Ishikawa (cell line): Measurements from ENCODE around the gene ANXA2.
A peak's percentile ranks its signal among the peaks of the same experiment; 100 is the strongest.

Experiments
- CEBPB ChIP-seq: IDR thresholded peaks from 2 replicates; pipeline ENCODE4 v1.6.1; 2012
- CREB1 ChIP-seq: IDR thresholded peaks from 2 replicates; pipeline ENCODE4 v1.6.1; 2012; ENCODE audit warnings: low read depth
- EP300 ChIP-seq: IDR thresholded peaks from 2 replicates; pipeline ENCODE4 v1.6.1; 2012; ENCODE audit warnings: borderline replicate concordance
- FOXM1 ChIP-seq: IDR thresholded peaks from 2 replicates; pipeline ENCODE4 v1.6.1; 2012; ENCODE audit warnings: low read depth, borderline replicate concordance
- MAX ChIP-seq: IDR thresholded peaks from 2 replicates; pipeline ENCODE4 v1.6.1; 2012
- RAD21 ChIP-seq: IDR thresholded peaks from 2 replicates; pipeline ENCODE4 v1.6.1; 2012; ENCODE audit warnings: low read depth
- TAF1 ChIP-seq: IDR thresholded peaks from 2 replicates; pipeline ENCODE4 v1.6.1; 2012; ENCODE audit warnings: low read depth, mild to moderate bottlenecking
- TCF12 ChIP-seq: IDR thresholded peaks from 2 replicates; pipeline ENCODE4 v1.6.1; 2012; ENCODE audit warnings: low read depth
- YY1 ChIP-seq: IDR thresholded peaks from 2 replicates; pipeline ENCODE4 v1.6.1; 2012; ENCODE audit warnings: low read depth
- ZBTB7A ChIP-seq: IDR thresholded peaks from 2 replicates; pipeline ENCODE4 v1.6.1; 2012; ENCODE audit warnings: low read depth
- TF ChIP-seq, protein P1 (sequence below): IDR thresholded peaks from 2 replicates; pipeline ENCODE4 v1.6.1; 2012
- TF ChIP-seq, protein P2 (sequence below): IDR thresholded peaks from 2 replicates; pipeline ENCODE4 v1.6.1; 2012; ENCODE audit warnings: low read depth, mild to moderate bottlenecking

GRCh38 chr15:60408463-60408981 is 10.7 kb upstream of the ANXA2 start:
- TF ChIP-seq YY1 (no peak; the same call in 1 of the 2 replicates), RAD21 (no peak), TAF1 (no peak), MAX (no peak), FOXM1 (peak; percentile 92), CEBPB (peak; percentile 96), TCF12 (peak; percentile 55), CREB1 (no peak), EP300 (peak; percentile 77; the same call in 1 of the 2 replicates), ZBTB7A (no peak)
- TF ChIP-seq, protein P1, sequence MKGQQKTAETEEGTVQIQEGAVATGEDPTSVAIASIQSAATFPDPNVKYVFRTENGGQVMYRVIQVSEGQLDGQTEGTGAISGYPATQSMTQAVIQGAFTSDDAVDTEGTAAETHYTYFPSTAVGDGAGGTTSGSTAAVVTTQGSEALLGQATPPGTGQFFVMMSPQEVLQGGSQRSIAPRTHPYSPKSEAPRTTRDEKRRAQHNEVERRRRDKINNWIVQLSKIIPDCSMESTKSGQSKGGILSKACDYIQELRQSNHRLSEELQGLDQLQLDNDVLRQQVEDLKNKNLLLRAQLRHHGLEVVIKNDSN, result no peak
- TF ChIP-seq, protein P2, sequence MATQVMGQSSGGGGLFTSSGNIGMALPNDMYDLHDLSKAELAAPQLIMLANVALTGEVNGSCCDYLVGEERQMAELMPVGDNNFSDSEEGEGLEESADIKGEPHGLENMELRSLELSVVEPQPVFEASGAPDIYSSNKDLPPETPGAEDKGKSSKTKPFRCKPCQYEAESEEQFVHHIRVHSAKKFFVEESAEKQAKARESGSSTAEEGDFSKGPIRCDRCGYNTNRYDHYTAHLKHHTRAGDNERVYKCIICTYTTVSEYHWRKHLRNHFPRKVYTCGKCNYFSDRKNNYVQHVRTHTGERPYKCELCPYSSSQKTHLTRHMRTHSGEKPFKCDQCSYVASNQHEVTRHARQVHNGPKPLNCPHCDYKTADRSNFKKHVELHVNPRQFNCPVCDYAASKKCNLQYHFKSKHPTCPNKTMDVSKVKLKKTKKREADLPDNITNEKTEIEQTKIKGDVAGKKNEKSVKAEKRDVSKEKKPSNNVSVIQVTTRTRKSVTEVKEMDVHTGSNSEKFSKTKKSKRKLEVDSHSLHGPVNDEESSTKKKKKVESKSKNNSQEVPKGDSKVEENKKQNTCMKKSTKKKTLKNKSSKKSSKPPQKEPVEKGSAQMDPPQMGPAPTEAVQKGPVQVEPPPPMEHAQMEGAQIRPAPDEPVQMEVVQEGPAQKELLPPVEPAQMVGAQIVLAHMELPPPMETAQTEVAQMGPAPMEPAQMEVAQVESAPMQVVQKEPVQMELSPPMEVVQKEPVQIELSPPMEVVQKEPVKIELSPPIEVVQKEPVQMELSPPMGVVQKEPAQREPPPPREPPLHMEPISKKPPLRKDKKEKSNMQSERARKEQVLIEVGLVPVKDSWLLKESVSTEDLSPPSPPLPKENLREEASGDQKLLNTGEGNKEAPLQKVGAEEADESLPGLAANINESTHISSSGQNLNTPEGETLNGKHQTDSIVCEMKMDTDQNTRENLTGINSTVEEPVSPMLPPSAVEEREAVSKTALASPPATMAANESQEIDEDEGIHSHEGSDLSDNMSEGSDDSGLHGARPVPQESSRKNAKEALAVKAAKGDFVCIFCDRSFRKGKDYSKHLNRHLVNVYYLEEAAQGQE, result no peak
